NCI-H1694 treated with DMSO at 0.1 percent for 48 hours (cell line): ENCODE measurements around the gene CCDC149.
A peak's percentile ranks its signal among the peaks of the same experiment; 100 is the strongest.

Experiments
- DNase-seq: peaks from one replicate; lab custom pipeline; 2025; lab: John Stamatoyannopoulos, UW

CCDC149 gene

GRCh38 chr4:24912252-24913118 is at the start of gene CCDC149:
Gene CCDC149, minus strand, starts transcription at chr4:24913042. Its CDS starts 178 bp downstream, at chr4:24912864.
- DNase-seq: peak; percentile 59

- DNase-seq: no peak
These were observed 45.0 kb upstream of the CCDC149 start for GRCh38 chr4:24957886-24958285.

GRCh38 chr4:24956763-24957162 is 43.9 kb upstream of the CCDC149 start:
- no peak for DNase-seq

GRCh38 chr4:24956091-24956490 is 43.2 kb upstream of the CCDC149 start:
- DNase-seq: no peak

- DNase-seq: no peak
These were observed 39.8 kb upstream of the CCDC149 start for GRCh38 chr4:24952667-24953066.

- no peak for DNase-seq
These were observed 37.1 kb upstream of the CCDC149 start for GRCh38 chr4:24949970-24950369.

- DNase-seq: no peak
These were observed 25.1 kb upstream of the CCDC149 start for GRCh38 chr4:24937917-24938281.

GRCh38 chr4:24937176-24937916 is 24.5 kb upstream of the CCDC149 start:
- no peak for DNase-seq

- no peak for DNase-seq
These were observed 23.0 kb upstream of the CCDC149 start for GRCh38 chr4:24935856-24936255.

- no peak for DNase-seq
These were observed 21.5 kb upstream of the CCDC149 start for GRCh38 chr4:24934311-24934710.

- DNase-seq: no peak
These were observed 20.9 kb upstream of the CCDC149 start for GRCh38 chr4:24933684-24934275.

GRCh38 chr4:24932515-24933225 is 19.8 kb upstream of the CCDC149 start:
- no peak for DNase-seq

GRCh38 chr4:24930151-24930550 is 17.3 kb upstream of the CCDC149 start:
- no peak for DNase-seq

- DNase-seq: no peak
These were observed 15.9 kb upstream of the CCDC149 start for GRCh38 chr4:24928708-24929107.

GRCh38 chr4:24927049-24927448 is 14.2 kb upstream of the CCDC149 start:
- DNase-seq: no peak

GRCh38 chr4:24924309-24924781 is 11.5 kb upstream of the CCDC149 start:
- DNase-seq: no peak

GRCh38 chr4:24923550-24923949 is 10.7 kb upstream of the CCDC149 start:
- DNase-seq: no peak

- DNase-seq: no peak
These were observed 10.2 kb upstream of the CCDC149 start for GRCh38 chr4:24923002-24923401.

GRCh38 chr4:24922416-24922815 is 9.6 kb upstream of the CCDC149 start:
- no peak for DNase-seq

GRCh38 chr4:24921491-24921890 is 8.6 kb upstream of the CCDC149 start:
- DNase-seq: no peak

GRCh38 chr4:24920008-24920407 is 7.2 kb upstream of the CCDC149 start:
- DNase-seq: no peak
